Heart left ventricle (tissue), 16 donors: ENCODE data around the gene ETS2. TPM values are rescaled to one million over a fixed set of nuclear protein-coding genes. Genes with fewer than 3 reads are reported as not detected.

Source experiments
- ATAC-seq, 4 donors: fragments of 200-7000 bp; cut with Tn5 transposase; one replicate each; pipeline ENCODE4 v1.9.1; 2020 to 2022; ENCODE audit warnings: moderate library complexity in 4 of 4, mild to moderate bottlenecking in 3 of 4, moderate number of reproducible peaks in 1 of 4
- DNase-seq, 5 donors: peaks; one replicate each; pipeline ENCODE4 v3.0.0-alpha.2; 2020
- H3K27ac ChIP-seq, 12 donors: fragments of 200-600 bp; sonication (generic) in 4 of 12; one replicate each; pipeline versions ENCODE4 v1.5.0 to v1.8.0; 2016 to 2022; ENCODE audit warnings: mild to moderate bottlenecking in 2 of 12
- H3K27me3 ChIP-seq, 9 donors: fragments of 200-600 bp; sonication (generic) in 2 of 9; one replicate each; pipeline versions ENCODE4 v1.5.1 to v1.8.0; 2016 to 2022; ENCODE audit warnings: mild to moderate bottlenecking in 3 of 9
- H3K36me3 ChIP-seq, 9 donors: fragments of 200-600 bp; sonication (generic) in 2 of 9; one replicate each; pipeline versions ENCODE4 v1.5.0 to v1.8.0; 2018 to 2022; ENCODE audit warnings: mild to moderate bottlenecking in 2 of 9
- H3K4me1 ChIP-seq, 12 donors: fragments of 200-600 bp; sonication (generic) in 4 of 12; one replicate each; pipeline versions ENCODE4 v1.5.0 to v1.8.0; 2016 to 2022; ENCODE audit warnings: mild to moderate bottlenecking in 3 of 12
- H3K4me3 ChIP-seq, 12 donors: fragments of 200-600 bp; sonication (generic) in 4 of 12; one replicate each; pipeline versions ENCODE4 v1.5.0 to v1.8.0; 2017 to 2022; ENCODE audit warnings: mild to moderate bottlenecking in 9 of 12, moderate library complexity in 4 of 12
- H3K9me3 ChIP-seq, 12 donors: fragments of 200-600 bp; sonication (generic) in 4 of 12; one replicate each; pipeline versions ENCODE4 v1.5.0 to v1.8.0; 2016 to 2022; ENCODE audit warnings: mild to moderate bottlenecking in 1 of 12
- POLR2A ChIP-seq, 2 donors: fragments of 450-650 bp; IDR thresholded peaks; one replicate each; pipeline ENCODE4 v1.6.1; 2017; ENCODE audit warnings: antibody characterized with exemption in 2 of 2, mild to moderate bottlenecking in 2 of 2, moderate library complexity in 2 of 2
- WGBS, 4 donors: extraction: QIAGEN DNeasy Blood & Tissue Kit in 2 of 4; methylation state at CpG; one replicate each; pipeline versions ENCODE4 v1.1.5 to v1.1.7; 2013 to 2018; 5-methylcytosine and 5-hydroxymethylcytosine counted together
- intact Hi-C, 10 donors: fragments of 100-400 bp; cut with DNase I; formaldehyde crosslinking; loops; one replicate each; pipeline versions ENCODE4 v1.11.1 to v1.14.2; 2022
- polyA plus RNA-seq, 2 donors: library from polyadenylated mRNA; stranded (reverse); fragments of 200-250 nt; gene quantifications; one replicate each; pipeline ENCODE4 v1.2.3, GENCODE V29; 2013
- total RNA-seq, 9 donors: library from RNA; depleted of rRNA in 2 of 9; stranded (reverse); fragments of >200 nt in 2 of 9; fragmentation: NEBNext Ultra II Directional in 3 of 9; extraction: Animal tissue kit (Norgen Biotek cat#: 25700) in 3 of 9; gene quantifications; one replicate each; pipeline versions ENCODE4 v1.1.0 to v1.2.4, GENCODE V29; 2016 to 2023
- TF ChIP-seq, protein P1 (sequence below), 12 donors: fragments of 200-600 bp; sonication (generic) in 4 of 12; IDR thresholded peaks; one replicate each; pipeline versions ENCODE4 v1.5.0 to v1.8.0; 2018 to 2022; ENCODE audit warnings: antibody characterized with exemption in 12 of 12, mild to moderate bottlenecking in 5 of 12
- donor health status: ischemic (EF 13 %, LVEDD 7.1; RV severe dilation, severe dysfunction).
- donor health status: healthy with polysubstance abuse.
- donor health status: DM: no; HTN: yes; CAD: no.
- donor health status: DM: no; HTN: no; CAD: no.
- donor health status: ischemic (EF 25% LVEDD 6.9; RV normal size, moderate dysfunction).
- donor health status: ischemic (EF 25% LVEDD 5.7; RV mildly dilated, moderate dysfunction).
- donor health status: healthy.
- donor health status: DM: yes; HTN: yes; CAD: no.
- donor health status: ischemic (EF 35%, LVEDD 5.7; RV mildly dilated, moderate dysfunction).
- donor health status: nonischemic (EF 11% LVEDD 7.7; RV severe dilation, severe dysfunction).
- donor health status: DM: yes; HTN: yes; CAD: no.
- donor health status: PGD.
- donor health status: ischemic (EF 29% LVEDD 5.4; RV normal size, mild dysfunction).
- donor health status: nonischemic (EF 23%, LVEDD 6.1; RV moderate dilation, normal function).

ETS2 gene
- total and polyA plus RNA-seq, 11 donors = 19.0 to 92.7 (median 41.0) TPM

DNA sequence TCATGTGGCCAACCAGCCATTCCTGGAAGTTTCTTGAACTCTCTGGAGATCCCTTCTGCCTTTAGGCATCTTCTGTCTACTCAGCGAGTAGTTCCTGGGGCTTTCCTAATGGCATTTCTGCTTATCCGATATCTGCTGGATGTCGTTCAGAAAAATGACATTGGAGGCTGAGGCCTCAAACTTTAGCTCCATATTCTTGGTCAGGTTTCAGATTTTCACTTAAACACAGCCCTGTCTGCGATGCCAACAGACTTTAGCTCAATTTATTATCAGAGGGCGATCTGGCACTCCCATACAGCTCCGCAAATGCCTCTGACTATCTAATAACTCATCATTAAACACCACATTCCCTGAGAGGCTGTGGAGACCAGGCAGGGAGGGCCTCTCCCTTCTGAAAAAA, 46.3 kb upstream of the ETS2 start:
- intact Hi-C loops = loop anchor here in 2 of 10 donors (5.0 kb wide), 1 partner anchor 38 kb away; no protein-coding TSS in a partner anchor
- no peak overlapping the region for H3K4me3 ChIP-seq
- H3K36me3 ChIP-seq = no peaks in the 10 kb centered on the region
- no peaks in the 10 kb centered on the region for H3K27me3 ChIP-seq
- H3K9me3 ChIP-seq = no peaks in the 10 kb centered on the region
- TF ChIP-seq, protein P1, sequence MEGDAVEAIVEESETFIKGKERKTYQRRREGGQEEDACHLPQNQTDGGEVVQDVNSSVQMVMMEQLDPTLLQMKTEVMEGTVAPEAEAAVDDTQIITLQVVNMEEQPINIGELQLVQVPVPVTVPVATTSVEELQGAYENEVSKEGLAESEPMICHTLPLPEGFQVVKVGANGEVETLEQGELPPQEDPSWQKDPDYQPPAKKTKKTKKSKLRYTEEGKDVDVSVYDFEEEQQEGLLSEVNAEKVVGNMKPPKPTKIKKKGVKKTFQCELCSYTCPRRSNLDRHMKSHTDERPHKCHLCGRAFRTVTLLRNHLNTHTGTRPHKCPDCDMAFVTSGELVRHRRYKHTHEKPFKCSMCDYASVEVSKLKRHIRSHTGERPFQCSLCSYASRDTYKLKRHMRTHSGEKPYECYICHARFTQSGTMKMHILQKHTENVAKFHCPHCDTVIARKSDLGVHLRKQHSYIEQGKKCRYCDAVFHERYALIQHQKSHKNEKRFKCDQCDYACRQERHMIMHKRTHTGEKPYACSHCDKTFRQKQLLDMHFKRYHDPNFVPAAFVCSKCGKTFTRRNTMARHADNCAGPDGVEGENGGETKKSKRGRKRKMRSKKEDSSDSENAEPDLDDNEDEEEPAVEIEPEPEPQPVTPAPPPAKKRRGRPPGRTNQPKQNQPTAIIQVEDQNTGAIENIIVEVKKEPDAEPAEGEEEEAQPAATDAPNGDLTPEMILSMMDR (IDR thresholded peaks at IDR 0.05) = no peak
- TF ChIP-seq POLR2A (IDR thresholded peaks at IDR 0.05) = no peak
- peaks cover 0 to 53% (median 19%) of the 10 kb centered on the region in 12 donors for H3K4me1 ChIP-seq
- 82 to 88% (median 85%) methylated on average over 6 of the region's 6 CpGs for WGBS, 4 donors
- peak overlapping the region in 3 of 12 donors; percentile 28 to 72 (median 34) for H3K27ac ChIP-seq
- ATAC-seq = no peak
- DNase-seq = no peak

DNA sequence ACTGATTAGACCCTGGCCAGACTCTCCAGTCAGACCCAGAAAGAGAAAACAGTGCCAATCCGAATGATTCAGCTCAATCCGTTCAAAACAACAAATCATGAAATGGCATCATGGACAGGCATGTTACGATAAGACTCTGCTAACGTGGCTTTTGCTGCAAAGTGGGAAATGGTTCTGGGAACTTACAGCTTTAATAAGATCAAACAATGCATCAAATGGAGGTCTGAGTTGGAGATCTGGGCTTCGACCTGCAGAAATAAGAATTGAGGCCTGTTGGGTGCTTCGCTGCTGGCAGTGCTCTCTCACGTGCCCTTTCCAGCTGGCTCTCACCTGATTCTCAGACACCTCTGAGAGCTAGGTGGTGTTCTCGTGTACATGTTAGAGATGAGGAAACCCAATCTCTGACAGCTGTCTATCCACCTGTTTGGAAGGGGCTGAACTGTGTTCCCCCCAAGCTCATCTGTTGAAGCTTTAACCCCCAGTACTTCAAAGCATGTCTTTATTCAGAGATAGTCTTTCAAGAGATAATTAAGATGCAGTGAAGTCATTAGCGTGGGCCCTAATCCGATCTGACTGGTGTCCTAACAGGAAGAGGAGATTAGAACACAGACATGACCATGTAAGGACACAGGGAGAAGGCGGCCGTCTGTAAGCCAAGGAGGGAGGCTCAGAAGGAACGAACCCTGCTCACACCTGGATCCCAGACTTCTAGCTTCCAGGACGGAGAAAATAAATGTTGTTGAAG, 45.5 kb upstream of the ETS2 start:
- peaks cover 0 to 50% (median 19%) of the 10 kb centered on the region in 12 donors for H3K4me1 ChIP-seq
- DNase-seq (no peak), ATAC-seq (no peak)
- no peak for TF ChIP-seq POLR2A (IDR thresholded peaks at IDR 0.05)
- TF ChIP-seq, protein P1 (IDR thresholded peaks at IDR 0.05) = no peak
- H3K9me3 ChIP-seq = no peaks in the 10 kb centered on the region
- intact Hi-C loops = loop anchor here in 1 of 10 donors (5.0 kb wide), 1 partner anchor 42 kb away; no protein-coding TSS in a partner anchor
- no peak overlapping the region for H3K4me3 ChIP-seq
- no peaks in the 10 kb centered on the region for H3K27me3 ChIP-seq
- peak overlapping the region in 3 of 12 donors; percentile 28 to 72 (median 34) for H3K27ac ChIP-seq
- WGBS, 4 donors = 84 to 90% (median 85%) methylated on average over 13 to 14 of the region's 14 CpGs
- no peaks in the 10 kb centered on the region for H3K36me3 ChIP-seq

DNA sequence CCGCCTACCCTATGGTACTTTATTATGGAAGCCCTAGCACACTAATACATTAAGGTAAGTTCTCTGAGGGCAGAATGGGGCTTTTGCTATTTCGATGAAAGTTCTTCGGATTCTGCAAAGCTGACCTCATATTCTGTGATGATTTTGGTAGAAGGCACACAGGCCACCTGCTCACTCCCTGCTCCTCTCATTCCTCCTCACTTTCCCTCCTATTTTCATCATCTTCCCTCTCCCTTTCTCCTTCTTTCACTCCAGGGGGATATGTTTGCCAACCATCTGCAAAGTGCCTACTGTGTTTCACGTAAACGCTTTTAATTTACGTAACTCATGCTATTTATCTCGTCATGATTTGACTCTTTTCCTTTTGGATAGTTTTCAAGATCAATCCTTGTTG, 45.0 kb upstream of the ETS2 start:
- Histone ChIP-seq H3K4me1 (peaks cover 0 to 44% (median 15%) of the 10 kb centered on the region in 12 donors), H3K36me3 (no peaks in the 10 kb centered on the region), H3K4me3 (no peak overlapping the region), H3K27me3 (no peaks in the 10 kb centered on the region), H3K9me3 (peaks cover 0 to under 1% (median 0%) of the 10 kb centered on the region in 12 donors), H3K27ac (peak overlapping the region in 2 of 12 donors; percentile 50 to 72)
- intact Hi-C loops = loop anchor here in 1 of 10 donors (5.0 kb wide), 1 partner anchor 42 kb away; no protein-coding TSS in a partner anchor
- WGBS, 4 donors = 80 to 97% (median 86%) methylated on average over 7 of the region's 7 CpGs
- TF ChIP-seq, protein P1 (IDR thresholded peaks at IDR 0.05) = no peak
- TF ChIP-seq POLR2A (IDR thresholded peaks at IDR 0.05) = no peak
- no peak for ATAC-seq
- no peak for DNase-seq

DNA sequence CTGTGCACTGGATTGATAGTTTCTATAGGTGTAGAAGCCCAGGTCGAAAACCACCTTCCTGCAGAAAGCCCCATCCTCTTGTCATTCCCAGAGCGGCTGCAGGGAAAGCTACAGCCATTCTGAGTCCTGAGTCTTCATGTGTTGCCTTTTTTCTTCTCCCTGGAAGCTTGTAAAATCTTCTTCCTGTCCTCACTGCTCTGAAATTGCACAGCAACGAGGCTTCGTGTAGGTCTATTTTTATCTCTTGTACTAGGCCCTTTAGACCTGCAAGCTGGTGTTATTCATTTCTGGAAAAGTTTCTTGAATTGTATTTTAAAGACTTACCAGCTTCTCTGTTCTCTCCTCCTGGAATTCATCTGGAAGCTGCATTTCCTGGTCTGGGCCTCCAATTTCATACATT, 44.2 kb upstream of the ETS2 start:
- Histone ChIP-seq H3K4me1 (peaks cover 0 to 36% (median 9%) of the 10 kb centered on the region in 12 donors), H3K4me3 (no peak overlapping the region), H3K36me3 (no peaks in the 10 kb centered on the region), H3K9me3 (peaks cover 0 to 6% (median 0%) of the 10 kb centered on the region in 12 donors), H3K27ac (peak overlapping the region in 4 of 12 donors; percentile 8 to 72 (median 36)), H3K27me3 (no peaks in the 10 kb centered on the region)
- no peak for ATAC-seq
- DNase-seq = no peak
- intact Hi-C loops = loop anchor here in 1 of 10 donors (5.0 kb wide), 1 partner anchor 41 kb away; no protein-coding TSS in a partner anchor
- TF ChIP-seq, protein P1 (IDR thresholded peaks at IDR 0.05) = no peak
- TF ChIP-seq POLR2A (IDR thresholded peaks at IDR 0.05) = no peak
- 31 to 42% (median 33%) methylated on average over 4 of the region's 4 CpGs for WGBS, 4 donors
